Trophoblast cell (in vitro differentiated cells and primary cell): ENCODE data around the gene CLASRP. TPM values are rescaled to one million over a fixed set of nuclear protein-coding genes. Genes with fewer than 3 reads are reported as not detected.

Experiments used
- DNase-seq, 2 donors: peaks; one replicate each; pipeline ENCODE4 v3.0.0-alpha.2; 2016
- H2AFZ ChIP-seq: 2 replicates; pipeline ENCODE4 v1.6.1; 2013; ENCODE audit warnings: low read length, moderate library complexity, mild to moderate bottlenecking; ENCODE audit not compliant: insufficient read depth, poor library complexity
- H2AK5ac ChIP-seq: 2 replicates; pipeline ENCODE4 v1.6.1; 2013; ENCODE audit warnings: mild to moderate bottlenecking, low read length
- H2BK120ac ChIP-seq: 2 replicates; pipeline ENCODE4 v1.6.1; 2013; ENCODE audit warnings: low read length, mild to moderate bottlenecking, moderate library complexity; ENCODE audit not compliant: insufficient read depth, poor library complexity
- H2BK12ac ChIP-seq: 2 replicates; pipeline ENCODE4 v1.6.1; 2013; ENCODE audit warnings: mild to moderate bottlenecking, low read length, moderate library complexity
- H2BK5ac ChIP-seq: 2 replicates; pipeline ENCODE4 v1.6.1; 2013; ENCODE audit warnings: low read length, low read depth, moderate library complexity, mild to moderate bottlenecking; ENCODE audit not compliant: poor library complexity
- H3K14ac ChIP-seq: 2 replicates; pipeline ENCODE4 v1.6.1; 2013; ENCODE audit warnings: mild to moderate bottlenecking, low read length
- H3K18ac ChIP-seq: 2 replicates; pipeline ENCODE4 v1.6.1; 2013; ENCODE audit warnings: mild to moderate bottlenecking, low read length
- H3K23ac ChIP-seq: 2 replicates; pipeline ENCODE4 v1.6.1; 2013; ENCODE audit warnings: low read length
- H3K27ac ChIP-seq: 2 replicates; pipeline ENCODE4 v1.5.1; 2013; ENCODE audit warnings: low read depth, mild to moderate bottlenecking, inconsistent platforms, low read length, moderate library complexity
- H3K27me3 ChIP-seq: 2 replicates; pipeline ENCODE4 v1.6.1; 2013; ENCODE audit warnings: inconsistent platforms, mild to moderate bottlenecking, low read length, moderate library complexity; ENCODE audit not compliant: insufficient read depth
- H3K36me3 ChIP-seq, 2 experiments: 1 replicate in 1 of 2; 2 replicates in 1 of 2; pipeline ENCODE4 v1.6.1; 2013; ENCODE audit warnings: low read length in 2 of 2, mild to moderate bottlenecking in 2 of 2, moderate library complexity in 1 of 2; ENCODE audit not compliant: insufficient read depth in 2 of 2, control insufficient read depth in 1 of 2
- H3K4ac ChIP-seq: 2 replicates; pipeline ENCODE4 v1.6.1; 2013; ENCODE audit warnings: low read depth, mild to moderate bottlenecking, low read length, moderate library complexity
- H3K4me1 ChIP-seq, 2 experiments: 1 replicate in 1 of 2; 2 replicates in 1 of 2; pipeline ENCODE4 v1.6.1; 2013; ENCODE audit warnings: low read length in 2 of 2, mild to moderate bottlenecking in 2 of 2, moderate library complexity in 1 of 2; ENCODE audit not compliant: insufficient read depth in 2 of 2, control insufficient read depth in 1 of 2
- H3K4me2 ChIP-seq: 2 replicates; pipeline ENCODE4 v1.6.1; 2013; ENCODE audit warnings: inconsistent platforms, mild to moderate bottlenecking, low read length, moderate library complexity
- H3K4me3 ChIP-seq: 2 replicates; pipeline ENCODE4 v1.5.1; 2013; ENCODE audit warnings: mild to moderate bottlenecking, low read depth, low read length, inconsistent platforms
- H3K79me1 ChIP-seq: one replicate; pipeline ENCODE4 v1.6.1; 2013; ENCODE audit warnings: low read length
- H3K79me2 ChIP-seq: 2 replicates; pipeline ENCODE4 v1.6.1; 2013; ENCODE audit warnings: low read length, mild to moderate bottlenecking; ENCODE audit not compliant: control insufficient read depth, insufficient read depth, poor library complexity
- H3K9ac ChIP-seq: 2 replicates; pipeline ENCODE4 v1.6.1; 2013; ENCODE audit warnings: mild to moderate bottlenecking, low read length
- H3K9me3 ChIP-seq: 2 replicates; pipeline ENCODE4 v1.6.1; 2013; ENCODE audit warnings: low read depth, mild to moderate bottlenecking, control low read depth, inconsistent platforms, low read length; ENCODE audit not compliant: insufficient read depth
- H4K12ac ChIP-seq: 2 replicates; pipeline ENCODE4 v1.6.1; 2013; ENCODE audit warnings: low read depth, mild to moderate bottlenecking, low read length, moderate library complexity
- H4K8ac ChIP-seq: 2 replicates; pipeline ENCODE4 v1.6.1; 2013; ENCODE audit warnings: low read depth, mild to moderate bottlenecking, low read length, moderate library complexity
- H4K91ac ChIP-seq: one replicate; pipeline ENCODE4 v1.6.1; 2013; ENCODE audit warnings: low read depth, mild to moderate bottlenecking, low read length, moderate library complexity
- WGBS: extraction: QIAGEN DNeasy Blood & Tissue Kit; methylation state at CpG from one replicate; pipeline ENCODE4 v1.1.7; 2013; ENCODE audit warnings: missing lambda C conversion rate; ENCODE audit not compliant: insufficient read length, insufficient coverage; ENCODE audit errors: extremely low coverage; 5-methylcytosine and 5-hydroxymethylcytosine counted together
- polyA plus RNA-seq: library from polyadenylated mRNA; stranded (reverse); fragments of 200-250 nt; gene quantifications from 2 replicates; pipeline ENCODE4 v1.2.3, GENCODE V29; 2013

CLASRP gene
- polyA plus RNA-seq: 30.4 TPM in 2 replicates

- Histone ChIP-seq H4K12ac (peak within 1 kb of the TSS; percentile 96), H3K23ac (no peak within 1 kb of the TSS), H4K91ac (peak within 1 kb of the TSS; percentile 97), H3K27ac (peak within 1 kb of the TSS; percentile 73), H3K79me1 (peaks cover 3% of the 10 kb centered on the region), H2AK5ac (peak within 1 kb of the TSS; percentile 98), H3K27me3 (no peaks in the 10 kb centered on the region), H3K4ac (peak within 1 kb of the TSS; percentile 96), H3K79me2 (peaks cover 12% of the 10 kb centered on the region), H3K9me3 (no peaks in the 10 kb centered on the region), H3K4me2 (peak within 1 kb of the TSS; percentile 86), H3K4me1 (peaks cover 7 to 8% of the 10 kb centered on the region in 2 experiments), H2AFZ (peak within 1 kb of the TSS; percentile 97), H2BK12ac (no peak within 1 kb of the TSS), H3K14ac (peak within 1 kb of the TSS; percentile 99), H2BK5ac (peak within 1 kb of the TSS; percentile 94), H2BK120ac (peak within 1 kb of the TSS; percentile 80), H3K18ac (peak within 1 kb of the TSS; percentile 99), H3K36me3 (peaks cover 44 to 45% of the 10 kb centered on the region in 2 experiments), H3K9ac (peak within 1 kb of the TSS; percentile 85), H3K4me3 (peak within 1 kb of the TSS; percentile 87), H4K8ac (peak within 1 kb of the TSS; percentile 99)
- WGBS: no CpG with 5 or more reads among the region's 62 CpGs
- DNase-seq: peak; percentile 81 to 93
These were observed at the start of gene CLASRP for GRCh38 chr19:45038931-45039893. TSS of gene CLASRP (plus strand) at chr19:45039045. CDS start at chr19:45040213, 1,168 bp downstream.

GRCh38 chr19:44990459-44990858 is 48.4 kb upstream of the CLASRP start:
- H3K4me1 ChIP-seq: no peaks in the 10 kb centered on the region
- no CpG with 5 or more reads among the region's 14 CpGs for WGBS
- no peak overlapping the region for H2BK12ac ChIP-seq
- no peaks in the 10 kb centered on the region for H3K27me3 ChIP-seq
- no peaks in the 10 kb centered on the region for H3K79me1 ChIP-seq
- H3K4me2 ChIP-seq: no peak overlapping the region
- H3K79me2 ChIP-seq: no peaks in the 10 kb centered on the region
- H3K18ac ChIP-seq: no peak overlapping the region
- no peak overlapping the region for H4K12ac ChIP-seq
- H2BK120ac ChIP-seq: no peak overlapping the region
- no peak overlapping the region for H4K8ac ChIP-seq
- H3K4me3 ChIP-seq: no peak overlapping the region
- H3K9me3 ChIP-seq: peaks cover 2% of the 10 kb centered on the region
- no peak overlapping the region for H2BK5ac ChIP-seq
- H3K36me3 ChIP-seq: peaks cover 71 to 75% of the 10 kb centered on the region in 2 experiments
- no peak overlapping the region for H3K4ac ChIP-seq
- no peak overlapping the region for H4K91ac ChIP-seq
- no peak overlapping the region for H2AK5ac ChIP-seq
- no peak overlapping the region for H2AFZ ChIP-seq
- no peak overlapping the region for H3K23ac ChIP-seq
- H3K9ac ChIP-seq: no peak overlapping the region
- no peak overlapping the region for H3K14ac ChIP-seq
- no peak overlapping the region for H3K27ac ChIP-seq
- DNase-seq: no peak

- no peak for DNase-seq
- H3K18ac ChIP-seq: no peak overlapping the region
- no peaks in the 10 kb centered on the region for H3K4me1 ChIP-seq
- no peak overlapping the region for H4K12ac ChIP-seq
- H3K36me3 ChIP-seq: peaks cover 66 to 70% of the 10 kb centered on the region in 2 experiments
- H3K79me1 ChIP-seq: no peaks in the 10 kb centered on the region
- no peak overlapping the region for H3K14ac ChIP-seq
- H4K8ac ChIP-seq: no peak overlapping the region
- WGBS: no CpG with 5 or more reads among the region's 12 CpGs
- no peak overlapping the region for H2BK5ac ChIP-seq
- H3K4ac ChIP-seq: no peak overlapping the region
- H2AK5ac ChIP-seq: no peak overlapping the region
- no peak overlapping the region for H3K23ac ChIP-seq
- H3K4me2 ChIP-seq: no peak overlapping the region
- H3K4me3 ChIP-seq: no peak overlapping the region
- peaks cover 2% of the 10 kb centered on the region for H3K9me3 ChIP-seq
- no peak overlapping the region for H3K9ac ChIP-seq
- H4K91ac ChIP-seq: no peak overlapping the region
- H3K27me3 ChIP-seq: no peaks in the 10 kb centered on the region
- no peak overlapping the region for H2BK120ac ChIP-seq
- no peak overlapping the region for H2BK12ac ChIP-seq
- H3K79me2 ChIP-seq: no peaks in the 10 kb centered on the region
- no peak overlapping the region for H2AFZ ChIP-seq
- no peak overlapping the region for H3K27ac ChIP-seq
These were observed 47.9 kb upstream of the CLASRP start for GRCh38 chr19:44990966-44991365.

- Histone ChIP-seq H4K12ac (no peak overlapping the region), H2BK5ac (no peak overlapping the region), H3K18ac (no peak overlapping the region), H3K14ac (no peak overlapping the region), H4K8ac (no peak overlapping the region), H2BK12ac (no peak overlapping the region), H3K79me2 (no peaks in the 10 kb centered on the region), H3K27ac (no peak overlapping the region), H3K9me3 (peaks cover 2% of the 10 kb centered on the region), H2AK5ac (no peak overlapping the region), H3K4me2 (no peak overlapping the region), H3K27me3 (no peaks in the 10 kb centered on the region), H3K4ac (no peak overlapping the region), H3K36me3 (peaks cover 50 to 57% of the 10 kb centered on the region in 2 experiments), H2BK120ac (no peak overlapping the region), H4K91ac (no peak overlapping the region), H3K23ac (no peak overlapping the region), H3K4me3 (no peak overlapping the region), H3K4me1 (no peaks in the 10 kb centered on the region), H3K9ac (no peak overlapping the region), H2AFZ (no peak overlapping the region), H3K79me1 (no peaks in the 10 kb centered on the region)
- WGBS: no CpG with 5 or more reads among the region's 44 CpGs
- no peak for DNase-seq
These were observed 46.3 kb upstream of the CLASRP start for GRCh38 chr19:44992336-44993163.
